ENCODE data around the gene AMBP.
"Not testable (repeated sequence)": the region's sequence is repeated elsewhere in the genome, so short reads cannot be mapped to it uniquely, and the experiment has no call there.

The AMBP gene

GRCh38 chr9:114091711-114092110 lies 13.6 kb upstream of the AMBP start:
- DNase-seq = no peak

- DNase-seq = no peak
Measured at GRCh38 chr9:114090798-114091197, 12.7 kb upstream of the AMBP start.

- DNase-seq = no peak
Measured at GRCh38 chr9:114089206-114089840, 11.2 kb upstream of the AMBP start.

- DNase-seq = no peak
Measured at GRCh38 chr9:114088571-114089170, 10.6 kb upstream of the AMBP start.

GRCh38 chr9:114087721-114088120 lies 9.6 kb upstream of the AMBP start:
- no peak for DNase-seq

GRCh38 chr9:114086607-114087006 lies 8.5 kb upstream of the AMBP start:
- DNase-seq = no peak

GRCh38 chr9:114086009-114086408 lies 7.9 kb upstream of the AMBP start:
- no peak for DNase-seq

- no peak for DNase-seq
Measured at GRCh38 chr9:114085387-114085789, 7.3 kb upstream of the AMBP start.

- DNase-seq = no peak
Measured at GRCh38 chr9:114084282-114085073, 6.4 kb upstream of the AMBP start.

- no peak for DNase-seq
Measured at GRCh38 chr9:114083666-114084065, 5.6 kb upstream of the AMBP start.

- not testable (repeated sequence) for DNase-seq
Measured at GRCh38 chr9:114082763-114083412, 4.8 kb upstream of the AMBP start.

- peak; percentile 92 for DNase-seq
Measured at GRCh38 chr9:114082017-114082762, 4.1 kb upstream of the AMBP start.

- no peak for DNase-seq
Measured at GRCh38 chr9:114081441-114082016, 3.4 kb upstream of the AMBP start.

GRCh38 chr9:114080773-114081440 lies 2.8 kb upstream of the AMBP start:
- no peak for DNase-seq

GRCh38 chr9:114080195-114080772 lies 2.2 kb upstream of the AMBP start:
- DNase-seq = no peak

GRCh38 chr9:114078781-114079156 lies 669 bp upstream of the AMBP start:
- DNase-seq = no peak

- no peak for DNase-seq
Measured at GRCh38 chr9:114077162-114077837, 800 bp downstream of the AMBP start.

- DNase-seq = no peak
Measured at GRCh38 chr9:114076237-114077161, 1.6 kb downstream of the AMBP start.

- DNase-seq = no peak
Measured at GRCh38 chr9:114075602-114076001, 2.5 kb downstream of the AMBP start.
